ENCODE data around the gene RUFY1. TPM values are rescaled to one million over a fixed set of nuclear protein-coding genes. Genes with fewer than 3 reads are reported as not detected.
"Not testable (repeated sequence)": the region's sequence is repeated elsewhere in the genome, so short reads cannot be mapped to it uniquely, and the experiment has no call there.

RUFY1 gene
- total RNA-seq, 1 donor from 2014 or later = 62.9 TPM

- DNase-seq (ENCODE audit: low read depth in 2 of 2) = no peak
Observed at GRCh38 chr5:179621551-179622214, 71.3 kb downstream of the RUFY1 start.

GRCh38 chr5:179623003-179623905, 72.9 kb downstream of the RUFY1 start, which contains the start of gene HNRNPH1:
TSS of gene HNRNPH1 (minus strand) at chr5:179623671. CDS start at chr5:179623133, 538 bp downstream.
- peak; percentile 99 for DNase-seq (ENCODE audit: low read depth in 2 of 2)

GRCh38 chr5:179623906-179624741, 73.8 kb downstream of the RUFY1 start:
- DNase-seq (ENCODE audit: low read depth in 2 of 2) = peak in 1 of 2 donors; percentile 55

GRCh38 chr5:179624841-179625271, 74.5 kb downstream of the RUFY1 start:
- no peak for DNase-seq (ENCODE audit: low read depth in 2 of 2)

- not testable (repeated sequence) for DNase-seq (ENCODE audit: low read depth in 2 of 2)
Observed at GRCh38 chr5:179633501-179634369, 83.4 kb downstream of the RUFY1 start.

- not testable (repeated sequence) for DNase-seq (ENCODE audit: low read depth in 2 of 2)
Observed at GRCh38 chr5:179634370-179635172, 84.2 kb downstream of the RUFY1 start.

GRCh38 chr5:179639296-179639695, 88.9 kb downstream of the RUFY1 start:
- not testable (repeated sequence) for DNase-seq (ENCODE audit: low read depth in 2 of 2)

GRCh38 chr5:179641745-179642144, 91.4 kb downstream of the RUFY1 start:
- not testable (repeated sequence) for DNase-seq (ENCODE audit: low read depth in 2 of 2)

GRCh38 chr5:179642626-179643025, 92.3 kb downstream of the RUFY1 start:
- DNase-seq (ENCODE audit: low read depth in 2 of 2) = not testable (repeated sequence)

GRCh38 chr5:179643141-179643920, 93.0 kb downstream of the RUFY1 start:
- DNase-seq (ENCODE audit: low read depth in 2 of 2) = not testable (repeated sequence)

GRCh38 chr5:179644766-179645165, 94.4 kb downstream of the RUFY1 start:
- not testable (repeated sequence) for DNase-seq (ENCODE audit: low read depth in 2 of 2)

GRCh38 chr5:179648410-179648809, 98.1 kb downstream of the RUFY1 start:
- no peak for DNase-seq (ENCODE audit: low read depth in 2 of 2)

GRCh38 chr5:179649166-179649703, 98.9 kb downstream of the RUFY1 start:
- not testable (repeated sequence) for DNase-seq (ENCODE audit: low read depth in 2 of 2)

- DNase-seq (ENCODE audit: low read depth in 2 of 2) = not testable (repeated sequence)
Observed at GRCh38 chr5:179650245-179650644, 99.9 kb downstream of the RUFY1 start.

- not testable (repeated sequence) for DNase-seq (ENCODE audit: low read depth in 2 of 2)
Observed at GRCh38 chr5:179653135-179653534, 102.8 kb downstream of the RUFY1 start.

GRCh38 chr5:179657302-179658178, 107.2 kb downstream of the RUFY1 start:
- not testable (repeated sequence) for DNase-seq (ENCODE audit: low read depth in 2 of 2)

GRCh38 chr5:179658179-179658856, 108.0 kb downstream of the RUFY1 start:
- peak; percentile 19 to 30 for DNase-seq (ENCODE audit: low read depth in 2 of 2)

All from lung microvascular endothelial cell (primary cell).